Activated T-helper 1 cell treated with Interleukin-2 at 50 U/mL for 16 hours (primary cell): ENCODE data around the gene KRTAP1-1.
"Not testable (repeated sequence)": the region's sequence is repeated elsewhere in the genome, so short reads cannot be mapped to it uniquely, and the experiment has no call there.

Experiments
- DNase-seq: peaks from one replicate; pipeline ENCODE4 v3.0.0-alpha.2; 2020; ENCODE audit warnings: low read depth

Gene KRTAP1-1, protein sequence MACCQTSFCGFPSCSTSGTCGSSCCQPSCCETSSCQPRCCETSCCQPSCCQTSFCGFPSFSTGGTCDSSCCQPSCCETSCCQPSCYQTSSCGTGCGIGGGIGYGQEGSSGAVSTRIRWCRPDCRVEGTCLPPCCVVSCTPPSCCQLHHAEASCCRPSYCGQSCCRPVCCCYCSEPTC

DNA sequence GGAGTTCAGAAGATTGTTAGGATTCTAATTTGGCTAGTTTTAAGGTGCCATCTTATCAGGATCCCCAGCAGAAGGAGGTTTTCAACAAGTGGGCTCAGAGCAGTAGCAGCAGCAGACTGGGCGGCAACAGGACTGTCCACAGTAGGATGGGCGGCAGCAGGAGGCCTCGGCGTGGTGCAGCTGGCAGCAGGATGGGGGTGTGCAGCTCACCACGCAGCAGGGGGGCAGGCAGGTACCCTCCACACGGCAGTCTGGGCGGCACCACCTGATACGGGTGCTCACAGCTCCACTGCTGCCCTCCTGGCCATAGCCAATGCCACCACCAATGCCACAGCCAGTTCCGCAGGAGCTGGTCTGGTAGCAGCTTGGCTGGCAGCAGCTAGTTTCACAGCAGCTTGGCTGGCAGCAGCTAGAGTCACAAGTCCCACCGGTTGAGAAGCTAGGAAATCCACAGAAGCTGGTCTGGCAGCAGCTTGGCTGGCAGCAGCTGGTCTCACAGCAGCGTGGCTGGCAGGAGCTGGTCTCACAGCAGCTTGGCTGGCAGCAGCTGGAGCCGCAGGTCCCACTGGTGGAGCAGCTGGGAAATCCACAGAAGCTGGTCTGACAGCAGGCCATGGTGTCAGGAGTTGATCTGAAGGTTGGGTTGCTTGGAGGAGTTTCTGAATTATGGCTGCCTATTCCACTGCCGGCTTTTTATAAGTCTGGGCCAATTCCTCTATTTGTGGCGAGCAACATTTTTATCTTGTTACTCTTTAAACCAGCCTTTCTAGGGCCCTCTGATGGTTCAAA is at the start of gene KRTAP1-1:
Gene KRTAP1-1, minus strand, starts transcription at position 668 of the 789 bp plus-strand sequence. Its CDS starts 53 bp downstream, at position 615.
- DNase-seq, result not testable (repeated sequence)

DNA sequence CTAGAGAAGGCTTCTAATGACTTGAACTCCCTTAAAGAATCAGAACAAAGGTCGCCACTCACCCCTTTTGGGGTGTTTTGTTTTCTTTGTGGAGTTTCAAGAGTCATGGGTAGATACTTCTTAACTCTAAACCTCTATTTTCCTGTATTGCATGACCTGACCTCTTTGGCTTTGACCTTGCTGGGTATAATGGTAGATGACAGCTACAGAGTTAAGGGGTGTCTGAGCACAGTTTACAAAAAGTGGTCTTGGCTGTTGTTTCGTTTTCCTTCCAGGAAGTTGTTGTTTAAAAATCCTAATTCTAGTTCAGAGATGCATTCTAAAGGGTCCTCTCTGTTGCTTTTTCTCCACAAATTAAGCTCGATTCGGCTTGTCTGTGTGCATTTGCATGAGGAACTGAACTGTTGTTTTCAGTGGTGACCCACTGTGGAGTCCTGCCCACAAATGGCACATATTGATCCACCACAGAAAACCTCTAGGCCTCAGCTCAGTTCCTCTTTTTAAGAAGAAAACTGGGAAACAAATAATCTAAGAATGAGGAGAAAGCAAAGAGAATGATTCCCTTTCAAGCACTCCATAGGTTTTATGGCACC is 47.6 kb upstream of the KRTAP1-1 start:
- not testable (repeated sequence) for DNase-seq

DNA sequence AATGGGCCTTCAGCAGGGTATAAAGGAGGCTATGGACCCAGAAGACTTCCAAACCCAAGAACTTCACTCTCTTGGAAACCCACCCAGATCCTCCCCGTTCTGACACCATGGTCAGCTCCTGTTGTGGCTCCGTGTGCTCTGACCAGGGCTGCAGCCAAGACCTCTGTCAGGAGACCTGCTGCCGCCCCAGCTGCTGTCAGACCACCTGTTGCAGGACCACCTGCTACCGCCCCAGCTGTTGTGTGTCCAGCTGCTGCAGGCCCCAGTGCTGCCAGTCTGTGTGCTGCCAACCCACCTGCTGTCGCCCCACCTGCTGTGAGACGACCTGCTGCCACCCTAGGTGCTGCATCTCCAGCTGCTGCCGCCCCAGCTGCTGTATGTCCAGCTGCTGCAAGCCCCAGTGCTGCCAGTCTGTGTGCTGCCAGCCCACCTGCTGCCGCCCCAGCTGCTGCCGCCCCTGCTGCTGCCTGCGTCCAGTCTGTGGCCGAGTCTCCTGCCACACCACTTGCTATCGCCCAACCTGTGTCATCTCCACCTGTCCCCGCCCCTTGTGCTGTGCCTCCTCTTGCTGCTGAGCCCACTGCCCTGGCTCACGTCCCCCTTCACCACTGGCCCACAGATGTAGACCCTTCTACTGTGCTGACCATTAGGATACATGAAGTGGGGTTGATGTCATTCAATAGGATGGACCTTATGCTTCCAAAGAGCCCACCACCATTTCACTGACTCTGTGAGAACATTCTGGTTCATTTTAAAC is 43.0 kb upstream of the KRTAP1-1 start, which contains the start of gene KRTAP4-7:
Gene KRTAP4-7, plus strand, starts transcription at position 51 of the 757 bp plus-strand sequence. Its CDS starts 57 bp downstream, at position 108.
- not testable (repeated sequence) for DNase-seq

DNA sequence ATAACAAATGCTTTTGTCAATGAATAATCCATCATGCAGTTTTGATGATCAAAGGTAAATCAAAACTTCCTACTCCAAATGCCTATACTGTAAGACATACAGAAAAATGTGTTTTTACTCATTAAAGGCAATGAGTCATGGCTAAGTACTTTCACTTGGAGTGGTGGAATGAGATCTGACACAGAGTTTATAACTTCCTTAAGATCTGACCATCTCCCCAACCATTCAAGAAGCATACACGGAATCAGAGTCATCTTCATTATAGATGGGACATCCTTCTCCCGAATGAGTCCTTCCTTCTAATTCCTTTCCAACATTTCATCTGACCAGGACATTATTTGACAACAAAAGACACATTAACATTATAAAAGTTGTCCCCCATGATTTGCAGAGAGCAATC is 42.2 kb upstream of the KRTAP1-1 start:
- DNase-seq, result not testable (repeated sequence)

DNA sequence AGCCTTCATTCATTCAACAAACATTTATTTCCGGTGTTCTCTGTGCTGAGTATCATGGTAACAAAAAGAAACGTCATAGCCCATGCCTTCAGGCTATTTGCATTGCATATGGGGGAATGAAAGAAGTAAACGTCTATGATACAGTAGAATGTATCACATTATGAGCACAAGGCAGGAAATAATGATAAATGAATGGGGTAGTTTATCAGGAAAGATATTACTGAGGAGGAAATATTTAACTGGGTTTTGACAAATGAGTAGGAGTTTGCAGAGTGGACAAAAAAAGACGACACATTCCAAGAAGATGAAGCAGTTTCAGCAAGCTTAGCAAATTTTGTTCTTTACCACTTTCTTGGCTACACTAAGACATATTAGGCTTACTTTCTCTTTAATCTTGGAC is 41.4 kb upstream of the KRTAP1-1 start:
- DNase-seq, result no peak

DNA sequence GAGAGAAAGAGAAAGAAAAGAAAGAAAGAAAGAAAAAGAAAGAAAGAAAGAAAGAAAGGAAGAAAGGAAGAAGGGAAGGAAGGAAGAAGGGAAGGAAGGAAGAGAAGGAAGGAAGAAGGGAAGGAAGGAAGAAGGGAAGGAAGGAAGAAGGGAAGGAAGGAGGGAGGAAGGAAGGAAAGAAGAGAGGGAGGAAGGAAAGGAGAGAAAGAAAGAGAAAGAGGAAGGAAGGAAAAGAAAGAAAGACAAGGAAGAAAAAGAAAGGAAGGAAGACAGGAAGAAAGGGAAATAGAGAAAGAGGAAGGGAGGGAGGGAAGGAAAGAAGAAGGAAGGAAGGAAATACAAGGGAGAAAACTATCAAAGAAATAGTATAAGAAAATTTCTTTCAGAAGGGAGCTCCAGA is 35.5 kb upstream of the KRTAP1-1 start:
- DNase-seq, result no peak

DNA sequence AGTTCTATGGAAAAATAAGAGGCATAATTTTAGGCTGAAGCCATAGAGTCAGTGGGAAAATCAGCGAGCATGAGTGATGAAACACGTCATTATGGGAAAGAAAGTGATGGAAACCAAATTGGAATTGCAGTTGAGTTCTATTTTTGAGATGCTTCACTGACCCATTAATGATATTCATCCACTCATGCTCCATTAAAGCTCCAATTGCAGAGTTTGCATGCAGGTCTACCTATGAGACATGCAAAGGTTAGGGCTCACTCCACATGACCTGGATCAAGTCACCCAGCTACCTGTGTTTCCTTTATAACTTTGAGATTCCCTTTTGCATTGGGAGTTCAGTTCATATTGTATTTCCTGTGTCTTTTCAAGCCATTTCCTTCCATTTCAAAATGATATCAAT is 32.4 kb upstream of the KRTAP1-1 start:
- DNase-seq, result no peak

DNA sequence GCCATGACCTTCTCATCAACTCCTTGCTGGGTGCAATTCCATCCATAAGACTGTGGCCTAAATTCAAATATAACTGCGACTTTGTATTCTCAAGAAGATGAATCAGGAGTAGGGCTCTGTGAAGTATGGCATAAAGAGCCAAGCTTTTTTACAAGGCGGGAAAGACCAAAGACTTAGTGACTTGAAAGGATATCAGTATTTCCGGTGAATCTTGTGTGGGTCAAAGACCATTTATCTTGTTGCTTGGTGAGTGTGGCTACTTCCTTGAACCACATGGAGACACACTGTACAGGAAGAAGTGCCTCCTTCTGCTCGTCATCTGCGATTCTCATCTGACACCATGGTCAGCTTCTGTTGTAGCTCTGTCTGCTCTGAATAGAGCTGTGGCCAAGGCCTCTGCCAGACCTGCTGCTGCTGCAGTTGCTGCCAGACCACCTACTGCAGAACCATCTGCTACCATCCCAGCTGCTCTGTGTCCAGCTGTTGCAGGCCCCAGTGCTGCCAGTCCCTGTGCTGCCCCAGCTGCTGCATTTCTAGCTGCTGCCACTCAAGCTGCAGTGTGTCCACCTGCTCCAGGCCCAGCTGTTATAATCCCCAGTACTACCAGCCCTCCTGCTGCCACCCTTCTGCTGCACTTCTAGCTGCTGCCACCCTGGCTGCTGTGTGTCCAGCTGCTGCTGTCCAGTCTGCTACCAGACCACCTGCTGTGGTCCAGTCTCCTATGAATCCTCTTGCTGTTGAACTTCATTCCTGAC is 30.5 kb upstream of the KRTAP1-1 start:
- no peak for DNase-seq

DNA sequence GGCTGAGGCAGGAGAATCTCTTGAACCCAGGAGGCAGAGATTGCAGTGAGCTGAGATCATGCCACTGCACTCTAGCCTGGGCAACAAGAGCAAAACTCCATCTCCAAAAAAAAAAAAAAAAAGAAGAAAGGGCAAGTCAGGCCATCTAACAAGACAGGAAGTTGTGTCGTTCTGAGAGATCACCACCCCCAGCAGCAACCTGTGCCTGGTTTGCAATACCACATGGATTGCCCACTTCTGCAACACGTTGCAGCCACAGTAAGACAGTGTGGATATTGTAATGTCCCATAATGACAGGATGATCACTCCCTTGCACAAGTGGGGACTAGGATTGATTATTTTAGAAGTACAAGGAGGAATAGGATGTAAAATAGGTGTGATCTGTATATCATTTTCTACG is 27.8 kb upstream of the KRTAP1-1 start:
- no peak for DNase-seq

DNA sequence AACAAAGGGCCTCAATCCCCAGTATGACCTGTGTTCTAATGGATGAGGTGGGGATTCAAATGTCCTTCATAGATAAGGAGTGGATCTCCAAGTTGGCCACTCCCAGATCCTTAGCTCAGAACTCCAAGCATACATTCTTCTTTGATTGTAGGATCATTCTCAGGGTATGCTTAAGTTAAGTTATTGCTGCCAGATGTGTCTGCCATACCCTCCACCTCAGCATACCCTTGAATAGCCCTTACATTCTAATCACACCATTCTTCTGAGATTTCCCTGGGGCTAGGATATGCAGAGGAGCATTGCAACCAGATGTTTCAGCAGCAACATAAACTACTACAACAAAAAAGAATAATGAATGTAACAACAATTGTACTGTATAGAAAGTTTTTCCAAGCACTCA is 26.0 kb upstream of the KRTAP1-1 start:
- DNase-seq, result no peak

DNA sequence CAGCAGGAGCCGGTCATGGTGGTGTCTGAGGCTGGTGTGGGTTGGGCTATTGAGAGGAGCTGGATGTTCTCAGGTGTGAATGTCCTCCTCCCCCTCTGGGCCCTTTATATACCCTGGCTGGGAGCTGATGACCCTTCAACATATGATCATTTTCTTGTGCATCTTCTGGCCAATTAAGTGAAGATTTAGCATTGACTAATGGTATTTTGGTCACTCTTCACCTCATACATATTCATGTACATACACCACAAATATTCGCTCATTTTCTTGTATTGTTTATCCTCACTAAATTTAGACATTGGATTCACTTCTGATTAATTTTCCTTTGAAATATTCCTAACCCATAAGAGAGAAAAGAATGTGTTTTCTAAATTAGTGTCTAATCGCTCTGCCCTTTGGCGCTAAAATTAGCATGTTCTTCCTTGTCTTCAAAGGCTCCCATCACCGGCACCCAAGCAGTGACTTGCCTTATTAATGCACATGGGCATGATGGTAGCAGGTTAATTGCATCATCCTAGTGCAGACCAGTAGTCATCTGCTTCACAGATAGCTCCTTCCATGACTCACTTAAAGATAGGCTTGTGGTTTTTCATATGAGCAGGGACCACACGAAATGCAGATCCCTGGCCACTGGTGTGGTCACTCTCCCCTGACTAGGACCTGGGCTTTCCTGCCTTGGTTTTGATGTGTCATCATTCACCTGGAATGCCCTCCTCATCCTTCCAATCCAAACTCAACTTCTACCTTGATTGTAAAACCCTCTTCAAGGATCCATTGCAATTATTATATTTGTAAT is 24.8 kb upstream of the KRTAP1-1 start, which contains the start of gene KRTAP2-4:
Gene KRTAP2-4, minus strand, starts transcription at position 51 of the 796 bp plus-strand sequence. Its CDS starts 34 bp downstream, at position 17.
- no peak for DNase-seq

DNA sequence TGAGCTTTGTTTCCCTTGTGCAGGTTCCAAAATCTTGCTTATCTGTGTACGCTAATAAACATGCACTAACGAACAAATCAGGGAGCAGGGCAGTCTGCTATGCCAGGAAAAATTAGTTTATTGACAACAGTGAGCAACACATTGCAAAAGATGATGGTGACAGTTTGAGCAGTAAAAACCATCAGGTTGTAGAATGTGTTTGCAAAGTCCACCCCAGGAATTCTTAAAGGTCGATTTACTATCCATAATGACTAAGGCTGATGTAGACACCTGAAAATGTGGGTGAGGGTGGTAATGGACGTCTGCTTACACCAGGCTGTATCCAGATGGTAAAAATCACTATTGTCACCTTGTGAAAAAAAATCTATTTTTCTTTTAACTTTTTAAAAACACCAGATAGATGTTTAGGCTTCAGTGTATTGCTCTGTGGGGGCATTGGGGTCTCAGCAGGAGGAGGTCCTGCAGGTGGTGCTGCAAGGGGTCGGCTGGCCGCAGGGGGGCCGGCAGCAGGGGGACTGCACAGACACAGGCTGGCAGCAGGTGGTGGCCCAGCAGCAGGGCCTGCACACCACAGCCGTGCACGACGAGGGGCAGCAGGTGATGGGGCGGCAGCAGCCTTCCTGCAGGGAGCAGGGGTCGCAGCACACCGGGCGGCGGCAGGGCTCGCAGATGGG is 23.9 kb upstream of the KRTAP1-1 start:
- DNase-seq, result not testable (repeated sequence)

DNA sequence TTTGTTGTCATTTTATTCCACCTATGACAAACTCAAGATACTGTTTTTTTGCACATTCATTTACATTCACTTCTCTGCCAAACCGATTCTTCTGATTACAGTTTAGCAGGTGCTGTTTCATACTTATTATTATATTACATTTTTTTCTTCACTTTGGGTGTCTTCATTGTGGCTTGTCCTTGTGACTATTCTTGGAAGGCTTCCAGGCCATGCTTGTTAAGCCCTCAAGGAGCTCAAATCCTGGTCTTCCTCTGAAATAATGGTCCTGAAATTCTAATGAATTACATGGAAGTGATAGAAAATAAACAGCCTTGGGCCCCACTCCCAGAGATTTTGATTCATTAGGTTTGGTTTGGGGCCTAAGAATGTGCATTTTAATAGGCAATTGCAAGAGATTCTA is 23.1 kb upstream of the KRTAP1-1 start:
- DNase-seq, result no peak

DNA sequence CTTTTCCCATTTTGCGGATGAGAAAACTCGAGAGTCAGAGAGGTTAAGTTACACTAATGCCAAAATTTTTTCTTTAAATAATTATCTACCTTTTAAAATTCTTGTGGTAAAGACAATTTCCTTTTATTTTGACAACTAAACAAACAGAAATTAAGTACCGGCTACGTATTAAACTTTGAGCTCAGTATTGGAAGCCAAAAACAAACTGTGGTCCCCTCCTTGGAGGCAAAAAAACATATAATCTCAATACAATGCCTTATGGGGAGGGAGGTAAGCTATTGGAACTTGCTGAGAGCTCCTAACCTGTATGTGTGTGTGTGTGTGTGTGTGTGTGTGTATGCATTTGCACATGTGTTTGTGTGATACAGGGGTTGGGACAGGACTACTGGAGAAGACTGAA is 22.2 kb upstream of the KRTAP1-1 start:
- no peak for DNase-seq

DNA sequence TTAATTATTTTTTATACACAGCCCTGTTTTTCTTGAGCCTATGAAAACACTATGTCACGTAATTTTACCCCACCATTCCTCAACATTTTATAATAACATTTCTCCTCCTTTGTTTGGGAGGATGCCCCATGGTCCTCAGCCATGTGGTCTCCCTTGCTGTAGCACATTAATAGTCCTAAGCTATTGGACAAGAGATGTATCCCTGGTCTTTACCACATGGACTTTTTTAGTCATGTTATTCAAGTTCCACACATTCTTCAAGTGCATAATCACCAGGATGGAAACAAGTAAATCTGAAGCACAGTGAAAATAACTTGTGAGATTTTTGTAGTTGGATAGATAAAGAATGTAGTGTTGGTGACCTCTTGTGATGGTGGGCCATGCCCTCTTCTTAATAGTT is 20.7 kb upstream of the KRTAP1-1 start:
- DNase-seq, result no peak

DNA sequence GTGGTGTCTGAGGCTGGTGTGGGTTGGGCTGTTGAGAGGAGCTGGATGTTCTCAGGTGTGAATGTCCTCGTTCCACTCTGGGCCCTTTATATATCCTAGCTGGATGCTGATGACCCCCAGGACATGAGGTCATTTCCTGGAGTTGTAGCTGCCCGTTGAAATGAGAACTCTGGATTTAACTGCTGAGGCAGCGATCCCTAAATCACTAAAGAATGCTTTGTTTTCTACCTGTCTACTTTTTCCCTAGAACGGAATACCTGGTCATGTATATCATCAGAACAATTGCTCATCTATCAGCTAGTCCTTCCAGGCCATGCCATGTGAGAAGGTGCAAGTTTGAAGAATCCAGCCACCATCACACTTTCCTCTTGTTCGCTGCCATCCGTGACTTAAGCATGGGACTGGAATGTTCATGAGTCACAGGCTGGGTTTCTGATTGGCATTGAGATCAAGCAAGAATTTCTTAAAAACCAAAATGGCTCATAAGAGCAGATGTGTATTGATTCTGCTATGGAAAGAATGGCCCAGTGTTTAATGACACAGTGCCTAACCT is 18.9 kb upstream of the KRTAP1-1 start, which contains the start of gene KRTAP2-3:
Gene KRTAP2-3, minus strand, starts transcription at position 63 of the 553 bp plus-strand sequence. CDS start 64 bp downstream, outside the sequence.
- DNase-seq, result no peak

DNA sequence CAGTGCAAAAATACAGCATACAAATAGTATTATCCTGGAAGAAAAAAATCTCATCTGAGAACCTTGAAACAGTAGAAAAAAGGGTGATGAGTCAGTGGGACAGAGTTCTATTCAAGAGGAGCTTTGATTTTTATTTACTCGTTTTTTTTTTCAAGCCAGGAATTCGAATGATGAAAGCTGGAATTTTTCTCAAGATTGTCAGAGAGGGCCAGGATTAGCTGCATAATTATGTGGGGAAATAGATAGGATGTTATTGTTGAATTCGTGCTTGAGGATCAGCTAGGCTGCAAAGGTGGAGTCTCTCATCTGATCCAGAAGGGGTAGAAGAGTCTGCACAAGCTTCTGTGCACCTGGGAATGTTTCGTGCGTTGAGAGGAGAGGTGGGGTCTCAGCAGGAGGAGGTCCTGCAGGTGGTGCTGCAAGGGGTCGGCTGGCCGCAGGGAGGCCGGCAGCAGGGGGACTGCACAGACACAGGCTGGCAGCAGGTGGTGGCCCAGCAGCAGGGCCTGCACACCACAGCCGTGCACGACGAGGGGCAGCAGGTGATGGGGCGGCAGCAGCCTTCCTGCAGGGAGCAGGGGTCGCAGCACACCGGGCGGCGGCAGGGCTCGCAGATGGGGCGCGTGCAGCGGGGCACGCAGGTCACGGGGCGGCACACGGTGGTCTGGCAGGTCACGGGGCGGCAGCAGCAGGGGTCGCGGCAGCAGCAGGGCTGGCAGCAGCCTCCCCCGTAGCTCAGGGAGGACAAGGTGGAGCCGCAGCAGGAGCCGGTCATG is 18.2 kb upstream of the KRTAP1-1 start:
- DNase-seq, result not testable (repeated sequence)

DNA sequence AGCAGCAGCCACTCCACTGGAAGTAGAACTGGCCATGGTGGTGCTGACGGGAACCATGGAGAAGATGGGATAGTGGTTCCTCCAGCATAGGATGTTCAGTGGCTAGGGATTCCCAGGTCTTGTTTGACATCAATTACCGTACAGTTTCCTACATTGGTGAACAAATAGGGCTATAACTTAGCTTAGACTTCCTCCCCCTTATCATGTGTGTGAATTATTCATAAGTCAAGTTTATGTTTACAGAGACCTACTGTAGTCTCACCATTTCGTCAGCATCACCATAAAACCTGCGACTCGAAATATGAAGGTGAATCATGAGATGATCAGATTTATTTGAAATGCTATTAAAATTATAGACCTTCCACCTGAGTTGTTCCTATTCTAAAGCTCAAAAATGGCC is 17.5 kb upstream of the KRTAP1-1 start:
- DNase-seq, result no peak

DNA sequence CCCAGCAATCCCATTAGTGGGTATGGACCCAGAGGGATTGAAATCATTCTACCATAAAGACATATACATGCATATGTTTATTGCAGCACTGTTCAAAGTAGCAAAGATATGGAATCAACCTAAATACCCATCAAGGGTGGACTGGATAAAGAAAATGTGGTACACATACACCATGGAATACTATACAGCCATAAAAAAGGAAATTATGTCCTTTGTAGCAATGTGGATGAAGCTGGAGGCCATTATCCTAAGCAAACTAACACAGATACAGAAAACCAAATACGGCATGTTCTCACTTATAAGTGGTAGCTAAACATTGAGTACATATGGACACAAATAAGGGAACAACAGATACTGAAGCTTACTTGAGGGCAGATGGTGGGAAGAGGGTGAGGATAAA is 16.3 kb upstream of the KRTAP1-1 start:
- no peak for DNase-seq
